SK-N-SH treated with all-trans-retinoic acid at 6 μM for 48 hours (cell line): ENCODE measurements around the gene FGF22.

ENCODE experiments used
- ATAC-seq: fragments of 200-7000 bp; cut with Tn5 transposase; 3 replicates; pipeline ENCODE4 v1.9.1; 2020; ENCODE audit warnings: mild to moderate bottlenecking, moderate library complexity
- ARNTL ChIP-seq: fragments of 450-650 bp; formaldehyde crosslinking; IDR thresholded peaks from 2 replicates; pipeline ENCODE4 v1.5.0; 2020; ENCODE audit warnings: low read depth, mild to moderate bottlenecking, moderate library complexity, borderline replicate concordance
- BACH2 ChIP-seq: fragments of 250-450 bp; sonication (Bioruptor Pico); IDR thresholded peaks from 2 replicates; pipeline ENCODE4 v1.9.0; 2021; ENCODE audit warnings: mild to moderate bottlenecking, borderline replicate concordance
- CREB5 ChIP-seq: fragments of 250-450 bp; sonication (Bioruptor Pico); IDR thresholded peaks from 2 replicates; pipeline ENCODE4 v1.5.1; 2020; ENCODE audit warnings: low read depth, mild to moderate bottlenecking, moderate library complexity
- CSDC2 ChIP-seq: fragments of 250-450 bp; sonication (Bioruptor Pico); IDR thresholded peaks from 2 replicates; pipeline ENCODE4 v1.5.0; 2020; ENCODE audit warnings: mild to moderate bottlenecking, moderate library complexity
- CSRNP3 ChIP-seq: fragments of 250-450 bp; sonication (Bioruptor Pico); IDR thresholded peaks from 2 replicates; pipeline ENCODE4 v1.5.1; 2021; ENCODE audit warnings: mild to moderate bottlenecking, moderate library complexity
- ESRRG ChIP-seq: fragments of 250-450 bp; sonication (Bioruptor Pico); IDR thresholded peaks from 2 replicates; pipeline ENCODE4 v1.6.1; 2021; ENCODE audit warnings: mild to moderate bottlenecking
- GLIS3 ChIP-seq: fragments of 250-450 bp; sonication (Bioruptor Pico); IDR thresholded peaks from 2 replicates; pipeline ENCODE4 v1.5.0; 2020; ENCODE audit warnings: mild to moderate bottlenecking, moderate library complexity
- ISL1 ChIP-seq: fragments of 250-450 bp; sonication (Bioruptor Pico); IDR thresholded peaks from 2 replicates; pipeline ENCODE4 v2.1.2; 2022; ENCODE audit warnings: mild to moderate bottlenecking, moderate library complexity
- OSR1 ChIP-seq: fragments of 250-450 bp; sonication (Bioruptor Pico); IDR thresholded peaks from 2 replicates; pipeline ENCODE4 v1.8.0; 2022; ENCODE audit warnings: moderate library complexity, mild to moderate bottlenecking, inconsistent platforms
- POU6F1 ChIP-seq: fragments of 250-450 bp; sonication (Bioruptor Pico); IDR thresholded peaks from 2 replicates; pipeline ENCODE4 v1.8.0; 2021; ENCODE audit warnings: low read depth, mild to moderate bottlenecking, moderate library complexity, borderline replicate concordance
- PPARA ChIP-seq: fragments of 250-450 bp; sonication (Bioruptor Pico); IDR thresholded peaks from 2 replicates; pipeline ENCODE4 v1.5.0; 2020; ENCODE audit warnings: mild to moderate bottlenecking, borderline replicate concordance
- RARB ChIP-seq: fragments of 250-450 bp; sonication (Bioruptor Pico); IDR thresholded peaks from 2 replicates; pipeline ENCODE4 v1.8.0; 2021; ENCODE audit warnings: mild to moderate bottlenecking, moderate library complexity
- SNAI2 ChIP-seq: fragments of 250-450 bp; sonication (Bioruptor Pico); IDR thresholded peaks from 2 replicates; pipeline ENCODE4 v1.5.0; 2020; ENCODE audit warnings: mild to moderate bottlenecking, moderate library complexity
- TCF4 ChIP-seq: fragments of 250-450 bp; sonication (Bioruptor Pico); IDR thresholded peaks from 2 replicates; pipeline ENCODE4 v1.8.0; 2021; ENCODE audit warnings: mild to moderate bottlenecking, moderate library complexity, borderline replicate concordance
- TOX ChIP-seq: fragments of 250-450 bp; sonication (Bioruptor Pico); IDR thresholded peaks from 2 replicates; pipeline ENCODE4 v1.8.0; 2021; ENCODE audit warnings: mild to moderate bottlenecking, moderate library complexity, borderline replicate concordance
- TSHZ2 ChIP-seq: fragments of 250-450 bp; sonication (Bioruptor Pico); IDR thresholded peaks from 2 replicates; pipeline ENCODE4 v1.5.0; 2020; ENCODE audit warnings: mild to moderate bottlenecking, moderate library complexity
- ZC3H10 ChIP-seq: fragments of 250-450 bp; sonication (Bioruptor Pico); IDR thresholded peaks from 2 replicates; pipeline ENCODE4 v1.5.1; 2021; ENCODE audit warnings: mild to moderate bottlenecking, moderate library complexity
- ZFP3 ChIP-seq: fragments of 250-450 bp; sonication (Bioruptor Pico); IDR thresholded peaks from 2 replicates; pipeline ENCODE4 v1.5.0; 2020; ENCODE audit warnings: mild to moderate bottlenecking, moderate library complexity
- ZFP30 ChIP-seq: fragments of 450-650 bp; formaldehyde crosslinking; IDR thresholded peaks from 2 replicates; pipeline ENCODE4 v1.5.0; 2022; ENCODE audit warnings: mild to moderate bottlenecking, moderate library complexity
- ZNF565 ChIP-seq: fragments of 450-650 bp; formaldehyde crosslinking; conservative IDR thresholded peaks from 2 replicates; pipeline ENCODE4 v1.5.0; 2020; ENCODE audit warnings: low read depth, mild to moderate bottlenecking, moderate library complexity
- ZNF70 ChIP-seq: fragments of 450-650 bp; formaldehyde crosslinking; IDR thresholded peaks from 2 replicates; pipeline ENCODE4 v1.5.0; 2020; ENCODE audit warnings: mild to moderate bottlenecking, moderate library complexity
- ZNF8 ChIP-seq: fragments of 450-650 bp; formaldehyde crosslinking; IDR thresholded peaks from 2 replicates; pipeline ENCODE4 v1.5.0; 2020; ENCODE audit warnings: mild to moderate bottlenecking, moderate library complexity

Gene FGF22

GRCh38 chr19:642767-643727 is 3.4 kb downstream of the FGF22 start:
- no peak for TF ChIP-seq ZFP3 (CRISPR knock-in tag)
- no peak for TF ChIP-seq CSRNP3
- no peak for ATAC-seq

GRCh38 chr19:643736-644135 is 4.1 kb downstream of the FGF22 start:
- no peak for ATAC-seq
- TF ChIP-seq TCF4 (CRISPR knock-in tag) (no peak), ARNTL (CRISPR knock-in tag) (no peak), POU6F1 (CRISPR knock-in tag) (no peak), ZC3H10 (CRISPR knock-in tag) (no peak), TSHZ2 (CRISPR knock-in tag) (no peak), ISL1 (CRISPR knock-in tag) (no peak), SNAI2 (CRISPR knock-in tag) (no peak), ZFP3 (CRISPR knock-in tag) (no peak), RARB (CRISPR knock-in tag) (no peak), BACH2 (no peak), ESRRG (CRISPR knock-in tag) (no peak), CSRNP3 (no peak), CREB5 (CRISPR knock-in tag) (no peak), ZNF8 (CRISPR knock-in tag) (no peak), CSDC2 (CRISPR knock-in tag) (no peak), TOX (CRISPR knock-in tag) (no peak), ZFP30 (CRISPR knock-in tag) (no peak), GLIS3 (CRISPR knock-in tag) (no peak), OSR1 (no peak), ZNF70 (CRISPR knock-in tag) (no peak)

GRCh38 chr19:644363-644762 is 4.7 kb downstream of the FGF22 start:
- ATAC-seq: no peak
- no peak for TF ChIP-seq ARNTL (CRISPR knock-in tag)
- no peak for TF ChIP-seq BACH2
- no peak for TF ChIP-seq GLIS3 (CRISPR knock-in tag)
- TF ChIP-seq ESRRG (CRISPR knock-in tag): no peak
- no peak for TF ChIP-seq ZC3H10 (CRISPR knock-in tag)
- TF ChIP-seq ZNF565 (CRISPR knock-in tag): no peak
- no peak for TF ChIP-seq POU6F1 (CRISPR knock-in tag)
- TF ChIP-seq CSRNP3: no peak
- TF ChIP-seq ZNF8 (CRISPR knock-in tag): no peak
- TF ChIP-seq CREB5 (CRISPR knock-in tag): no peak
- TF ChIP-seq PPARA (CRISPR knock-in tag): no peak
